Sigmoid colon (tissue), 7 donors: ENCODE results near the gene NRXN2. TPM values are rescaled to one million over a fixed set of nuclear protein-coding genes. Genes with fewer than 3 reads are reported as not detected.
A peak's percentile ranks its signal among the peaks of the same experiment; 100 is the strongest.

Experiments used
- DNase-seq: peaks from one replicate; pipeline ENCODE4 v3.0.0-alpha.2; 2019
- H3K27ac ChIP-seq, 4 donors: fragments of 200-600 bp; sonication (generic); one replicate each; pipeline ENCODE4 v1.5.1; 2016 to 2019; ENCODE audit warnings: mild to moderate bottlenecking in 1 of 4
- H3K27me3 ChIP-seq, 3 donors: fragments of 200-600 bp; sonication (generic); one replicate each; pipeline ENCODE4 v1.5.1; 2019; ENCODE audit warnings: mild to moderate bottlenecking in 1 of 3
- H3K36me3 ChIP-seq, 4 donors: fragments of 200-600 bp; sonication (generic); one replicate each; pipeline ENCODE4 v1.5.1; 2016 to 2019
- H3K4me1 ChIP-seq, 4 donors: fragments of 200-600 bp; sonication (generic); one replicate each; pipeline ENCODE4 v1.5.1; 2017 to 2019
- H3K4me3 ChIP-seq, 4 donors: fragments of 200-600 bp; sonication (generic); one replicate each; pipeline ENCODE4 v1.5.1; 2017 to 2019; ENCODE audit warnings: mild to moderate bottlenecking in 2 of 4, moderate library complexity in 1 of 4
- H3K9me3 ChIP-seq, 4 donors: fragments of 200-600 bp in 3 of 4; sonication (generic) in 3 of 4; one replicate each; pipeline versions ENCODE4 v1.5.1 to v1.6.1; 2013 to 2019
- CTCF ChIP-seq, 4 experiments: fragments of 450-650 bp in 3 of 4; fragments of 200-600 bp in 1 of 4; IDR thresholded peaks; one replicate each; pipeline ENCODE4 v1.5.1; 2016 to 2019; ENCODE audit warnings: antibody characterized with exemption in 4 of 4, mild to moderate bottlenecking in 3 of 4, moderate library complexity in 2 of 4
- EP300 ChIP-seq, 4 donors: sonication (generic); formaldehyde crosslinking; IDR thresholded peaks; one replicate each; pipeline ENCODE4 v1.6.1; 2017; ENCODE audit warnings: antibody characterized with exemption in 4 of 4
- POLR2A ChIP-seq, 2 donors: fragments of 450-650 bp; IDR thresholded peaks; one replicate each; pipeline ENCODE4 v1.6.1; 2016; ENCODE audit warnings: antibody characterized with exemption in 2 of 2, mild to moderate bottlenecking in 2 of 2, moderate library complexity in 2 of 2
- POLR2AphosphoS5 ChIP-seq, 4 donors: sonication (generic); formaldehyde crosslinking; IDR thresholded peaks; one replicate each; pipeline ENCODE4 v1.6.1; 2017; ENCODE audit warnings: antibody characterized with exemption in 4 of 4
- WGBS, 2 donors: extraction: QIAGEN DNeasy Blood & Tissue Kit; methylation state at CpG; one replicate each; pipeline ENCODE4 v1.1.7; 2013; 5-methylcytosine and 5-hydroxymethylcytosine counted together
- intact Hi-C: fragments of 100-400 bp; cut with DNase I; formaldehyde crosslinking; loops from one replicate; pipeline ENCODE4 v1.15.1; 2023
- polyA plus RNA-seq, 3 donors: library from polyadenylated mRNA; stranded (reverse); fragments of 200-250 nt; gene quantifications; one replicate each; pipeline ENCODE4 v1.2.3, GENCODE V29; 2013
- total RNA-seq, 4 donors: library from RNA; depleted of rRNA; stranded (reverse); fragments of >200 nt; gene quantifications; one replicate each; pipeline ENCODE4 v1.1.0, GENCODE V29; 2016
- donor health status: healthy with polysubstance abuse.
- donor health status: Bipolar disorder and iron deficiency.
- donor health status: healthy.

NRXN2 gene
- total and polyA plus RNA-seq, 7 donors, result 0.23 to 20.5 (median 6.8) TPM

- DNase-seq, result no peak
- Histone ChIP-seq H3K4me1 (peaks cover 0 to 24% (median 20%) of the 10 kb centered on the region in 4 donors), H3K36me3 (no peaks in the 10 kb centered on the region), H3K27ac (no peak overlapping the region), H3K27me3 (peaks cover 0 to 25% (median 13%) of the 10 kb centered on the region in 3 donors), H3K9me3 (no peaks in the 10 kb centered on the region), H3K4me3 (no peak overlapping the region)
- TF ChIP-seq CTCF (IDR thresholded peaks at IDR 0.05) (no peak), POLR2AphosphoS5 (IDR thresholded peaks at IDR 0.05) (no peak), POLR2A (IDR thresholded peaks at IDR 0.05) (no peak), EP300 (IDR thresholded peaks at IDR 0.05) (no peak)
- intact Hi-C loops, result no loop called here
- WGBS, 2 donors, result 76 to 85% methylated on average over 8 of the region's 8 CpGs
Measured at GRCh38 chr11:64690235-64690634, 32.8 kb downstream of the NRXN2 start.

GRCh38 chr11:64688534-64688982 is 34.4 kb downstream of the NRXN2 start:
- intact Hi-C loops, result loop anchor here (1.0 kb wide), 1 partner anchor 35 kb away; the partner anchor contains the start of gene NRXN2

GRCh38 chr11:64687643-64688533 is 35.1 kb downstream of the NRXN2 start:
- peak overlapping the region in 2 of 4 donors; percentile 42 to 46 for H3K4me3 ChIP-seq
- 51 to 59% methylated on average over 19 of the region's 19 CpGs for WGBS, 2 donors
- no peaks in the 10 kb centered on the region for H3K9me3 ChIP-seq
- peaks cover 0 to 2% (median 0%) of the 10 kb centered on the region in 3 donors for H3K27me3 ChIP-seq
- no peaks in the 10 kb centered on the region for H3K36me3 ChIP-seq
- peaks cover 0 to 24% (median 20%) of the 10 kb centered on the region in 4 donors for H3K4me1 ChIP-seq
- TF ChIP-seq CTCF (IDR thresholded peaks at IDR 0.05), result no peak
- TF ChIP-seq EP300 (IDR thresholded peaks at IDR 0.05), result no peak
- no peak for TF ChIP-seq POLR2A (IDR thresholded peaks at IDR 0.05)
- TF ChIP-seq POLR2AphosphoS5 (IDR thresholded peaks at IDR 0.05), result no peak
- no peak for DNase-seq
- peak overlapping the region; percentile 48 to 77 (median 72) for H3K27ac ChIP-seq
- intact Hi-C loops, result loop anchor here (1.0 kb wide), 1 partner anchor 35 kb away; the partner anchor contains the start of gene NRXN2

More at GRCh38 chr11:64688534-64688982, 34.4 kb downstream of the NRXN2 start:
- Histone ChIP-seq H3K9me3 (no peaks in the 10 kb centered on the region), H3K36me3 (no peaks in the 10 kb centered on the region), H3K27me3 (peaks cover 0 to 8% (median 0%) of the 10 kb centered on the region in 3 donors), H3K27ac (peak overlapping the region; percentile 48 to 77 (median 72)), H3K4me3 (peak overlapping the region; percentile 18 to 46 (median 37)), H3K4me1 (peaks cover 0 to 24% (median 20%) of the 10 kb centered on the region in 4 donors)
- DNase-seq, result peak; percentile 94
- WGBS, 2 donors, result 4 to 8% methylated on average over 13 of the region's 13 CpGs
- no peak for TF ChIP-seq EP300 (IDR thresholded peaks at IDR 0.05)
- peak in 3 of 4 donors; percentile 35 to 44 (median 40) for TF ChIP-seq POLR2AphosphoS5 (IDR thresholded peaks at IDR 0.05)
- peak; percentile 91 to 97 (median 96) for TF ChIP-seq CTCF (IDR thresholded peaks at IDR 0.05)

GRCh38 chr11:64687204-64687603 is 35.8 kb downstream of the NRXN2 start:
- H3K27me3 ChIP-seq, result no peaks in the 10 kb centered on the region
- WGBS, 2 donors, result 64 to 78% methylated on average over 6 of the region's 6 CpGs
- H3K4me3 ChIP-seq, result no peak overlapping the region
- intact Hi-C loops, result no loop called here
- H3K9me3 ChIP-seq, result no peaks in the 10 kb centered on the region
- no peaks in the 10 kb centered on the region for H3K36me3 ChIP-seq
- H3K4me1 ChIP-seq, result peaks cover 0 to 24% (median 20%) of the 10 kb centered on the region in 4 donors
- TF ChIP-seq CTCF (IDR thresholded peaks at IDR 0.05) (no peak), POLR2AphosphoS5 (IDR thresholded peaks at IDR 0.05) (peak in 1 of 4 donors; percentile 19)
- DNase-seq, result peak; percentile 84
- H3K27ac ChIP-seq, result peak overlapping the region; percentile 48 to 77 (median 72)
